Psoas muscle (tissue), 8 donors: ENCODE measurements around the gene CDC14A. TPM values are rescaled to one million over a fixed set of nuclear protein-coding genes. Genes with fewer than 3 reads are reported as not detected.
A peak's percentile ranks its signal among the peaks of the same experiment; 100 is the strongest.

Source experiments
- ATAC-seq, 4 donors: fragments of 200-7000 bp; cut with Tn5 transposase; one replicate each; pipeline ENCODE4 v1.9.1; 2020; ENCODE audit warnings: moderate library complexity in 3 of 4, mild to moderate bottlenecking in 2 of 4
- DNase-seq, 2 donors: peaks; one replicate each; pipeline ENCODE4 v3.0.0-alpha.2; 2020
- H3K27ac ChIP-seq: fragments of 200-600 bp; one replicate; pipeline ENCODE4 v1.8.0; 2022
- H3K27me3 ChIP-seq, 3 donors: fragments of 200-600 bp in 1 of 3; one replicate each; pipeline versions ENCODE4 v1.6.1 to v1.8.0; 2013 to 2022; ENCODE audit warnings: low read length in 2 of 3, mild to moderate bottlenecking in 2 of 3, moderate library complexity in 1 of 3; ENCODE audit not compliant: insufficient read depth in 3 of 3
- H3K36me3 ChIP-seq, 2 donors: fragments of 200-600 bp in 1 of 2; one replicate each; pipeline versions ENCODE4 v1.6.1 to v1.8.0; 2013 to 2022; ENCODE audit warnings: low read depth in 1 of 2, mild to moderate bottlenecking in 1 of 2, moderate library complexity in 1 of 2; ENCODE audit not compliant: insufficient read depth in 1 of 2
- H3K4me1 ChIP-seq: fragments of 200-600 bp; one replicate; pipeline ENCODE4 v1.8.0; 2022
- H3K4me3 ChIP-seq: fragments of 200-600 bp; one replicate; pipeline ENCODE4 v1.8.0; 2022; ENCODE audit warnings: mild to moderate bottlenecking
- H3K9me3 ChIP-seq: fragments of 200-600 bp; one replicate; pipeline ENCODE4 v1.8.0; 2022
- CTCF ChIP-seq: fragments of 200-600 bp; IDR thresholded peaks from one replicate; pipeline ENCODE4 v1.8.0; 2022; ENCODE audit warnings: antibody characterized with exemption
- WGBS, 3 donors: extraction: QIAGEN DNeasy Blood & Tissue Kit; methylation state at CpG; one replicate each; pipeline versions ENCODE4 v1.1.6 to v1.1.7; 2013; 5-methylcytosine and 5-hydroxymethylcytosine counted together
- intact Hi-C, 2 donors: fragments of 100-400 bp; cut with DNase I; formaldehyde crosslinking; loops; one replicate each; pipeline versions ENCODE4 v1.11.0 to v1.14.2; 2022
- long read RNA-seq, 2 donors: library from polyadenylated mRNA; unstranded; transcript quantifications; one replicate each; pipeline ENCODE4 v2.0.0, GENCODE V29; 2021
- polyA plus RNA-seq, 3 donors: library from polyadenylated mRNA; stranded (reverse); fragments of 200-250 nt; gene quantifications; one replicate each; pipeline ENCODE4 v1.2.3, GENCODE V29; 2013
- total RNA-seq, 4 donors: library from RNA; stranded (reverse); fragmentation: NEBNext Ultra II Directional in 2 of 4; extraction: Animal tissue kit (Norgen Biotek cat#: 25700) in 2 of 4; gene quantifications; one replicate each; pipeline versions ENCODE4 v1.2.1 to v1.2.4, GENCODE V29; 2021 to 2023
- donor health status: healthy with polysubstance abuse.
- donor health status: DM: no; HTN: no; CAD: no; lungs with moderate emphysema.
- donor health status: Bipolar disorder and iron deficiency.
- donor health status: healthy.
- donor health status: DM: yes; HTN: yes; CAD: no.
- donor health status: DM: no; HTN: no; CAD: no.
- donor health status: DM: no; HTN: no; CAD: no.
- donor health status: DM: yes; HTN: yes; CAD: no.

Gene CDC14A
- total RNA-seq, result 1 to 10 TPM; 2.3 to 5.5 (median 2.9) TPM
- polyA plus RNA-seq, result 1 to 10 TPM in 2 of 3 donors, under 1 TPM in 1; 0.44 to 1.3 (median 1.2) TPM
- long read RNA-seq, donor 1, partial matches to known transcripts, result 1 of 2 reads
- long read RNA-seq, donor 1, other reads (novel, unspliced or antisense), result 1 of 2 reads
- long read RNA-seq, donor 2, result 0 reads

DNA sequence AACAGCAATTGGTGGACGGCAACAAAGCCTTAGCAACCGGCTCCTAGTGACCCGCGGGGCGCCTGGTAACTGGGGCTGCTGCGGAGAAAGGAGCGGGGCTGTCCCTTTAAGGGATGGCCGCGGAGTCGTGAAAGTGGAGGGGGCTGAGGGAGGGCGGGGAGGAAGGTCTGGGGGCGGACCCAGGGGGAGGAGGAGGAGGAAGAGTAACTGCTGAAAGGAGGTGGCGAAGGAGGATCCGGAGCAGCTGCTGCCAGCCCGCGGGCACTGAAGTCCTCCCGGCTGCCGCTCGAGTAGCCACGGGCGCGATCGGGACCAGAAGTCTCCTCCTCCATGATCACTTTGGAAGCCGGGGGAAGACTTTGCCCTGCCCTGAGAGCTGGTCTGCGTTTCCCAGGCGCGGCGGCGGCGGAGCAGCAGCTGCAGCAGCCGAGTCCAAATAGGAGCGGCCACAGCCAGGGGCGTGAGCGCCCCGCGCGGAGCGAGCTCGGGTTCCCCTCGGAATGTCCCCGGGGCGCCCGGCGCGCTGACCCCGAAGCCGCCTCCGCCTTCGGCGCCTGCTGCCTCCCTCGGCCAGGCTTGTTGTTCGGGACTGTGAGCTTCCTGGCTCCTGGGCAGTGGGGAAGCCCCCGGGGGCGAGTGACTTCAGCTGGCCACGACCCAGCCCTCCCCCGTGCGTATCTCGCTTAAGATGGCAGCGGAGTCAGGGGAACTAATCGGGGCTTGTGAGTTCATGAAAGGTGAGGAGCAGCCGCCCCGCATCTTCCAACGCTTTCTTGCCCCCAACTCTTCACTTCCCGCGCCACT, at the start of gene CDC14A:
Gene CDC14A (plus strand): TSS at position 240 of the 804 bp plus-strand sequence. CDS start 449 bp downstream, at position 689.
- H3K4me3 ChIP-seq, result peak within 1 kb of the TSS; percentile 95
- no peaks in the 10 kb centered on the region for H3K9me3 ChIP-seq
- intact Hi-C loops, result loop anchor here (2.0 to 5.0 kb wide), 6 partner anchors 62 to 220 kb away; partner anchors contain the start of genes RTCA (in 1 of the 2), SASS6 (in 1 of the 2) and TRMT13 (in 1 of the 2)
- H3K36me3 ChIP-seq, result peaks cover 0 to 3% of the 10 kb centered on the region in 2 donors
- H3K4me1 ChIP-seq, result peaks cover 18% of the 10 kb centered on the region
- no peak for TF ChIP-seq CTCF
- no peaks in the 10 kb centered on the region for H3K27me3 ChIP-seq
- ATAC-seq, result peak; percentile 90 to 91 (median 91)
- peak; percentile 93 to 96 for DNase-seq
- peak within 1 kb of the TSS; percentile 94 for H3K27ac ChIP-seq
- 0% methylated on average over 46 to 64 of the region's 65 CpGs for WGBS, 3 donors

GRCh38 chr1:100302739-100303138, 49.6 kb upstream of the CDC14A start:
- Histone ChIP-seq H3K36me3 (no peaks in the 10 kb centered on the region), H3K4me1 (no peaks in the 10 kb centered on the region), H3K27me3 (no peaks in the 10 kb centered on the region), H3K27ac (no peak overlapping the region), H3K4me3 (no peak overlapping the region), H3K9me3 (no peaks in the 10 kb centered on the region)
- ATAC-seq, result no peak
- intact Hi-C loops, result no loop called here
- TF ChIP-seq CTCF, result no peak
- no peak for DNase-seq
- 94 to 98% (median 96%) methylated on average over 2 of the region's 2 CpGs for WGBS, 3 donors

GRCh38 chr1:100304227-100304626, 48.1 kb upstream of the CDC14A start:
- Histone ChIP-seq H3K4me3 (no peak overlapping the region), H3K27ac (no peak overlapping the region), H3K9me3 (no peaks in the 10 kb centered on the region), H3K4me1 (no peaks in the 10 kb centered on the region), H3K27me3 (no peaks in the 10 kb centered on the region), H3K36me3 (no peaks in the 10 kb centered on the region)
- DNase-seq, result no peak
- no peak for TF ChIP-seq CTCF
- intact Hi-C loops, result no loop called here
- ATAC-seq, result no peak
- 84 to 89% (median 89%) methylated on average over 2 of the region's 2 CpGs for WGBS, 3 donors

GRCh38 chr1:100304921-100305320, 47.4 kb upstream of the CDC14A start:
- no peaks in the 10 kb centered on the region for H3K27me3 ChIP-seq
- H3K4me3 ChIP-seq, result no peak overlapping the region
- no peak for TF ChIP-seq CTCF
- no peaks in the 10 kb centered on the region for H3K36me3 ChIP-seq
- H3K9me3 ChIP-seq, result no peaks in the 10 kb centered on the region
- H3K27ac ChIP-seq, result no peak overlapping the region
- DNase-seq (no peak), ATAC-seq (no peak)
- H3K4me1 ChIP-seq, result no peaks in the 10 kb centered on the region
- intact Hi-C loops, result no loop called here
- 83 to 86% (median 84%) methylated on average over 3 of the region's 3 CpGs for WGBS, 3 donors
